Activated CD8-positive, alpha-beta memory T cell treated with anti-CD3 and anti-CD28 coated beads for 36 hours (primary cell): ENCODE data around the gene TMEM92. TPM values are rescaled to one million over a fixed set of nuclear protein-coding genes. Genes with fewer than 3 reads are reported as not detected.

Experiments used
- CTCF ChIA-PET: fragments of 350-600 bp; sonication (Branson Sonifier 250); formaldehyde crosslinking; loops from one replicate; lab custom pipeline; 2021; ENCODE audit warnings: antibody characterized with exemption; lab: Charles Lee
- POLR2A ChIA-PET: fragments of 350-600 bp; sonication (Branson Sonifier 250); formaldehyde crosslinking; loops from one replicate; lab custom pipeline; 2021; ENCODE audit warnings: antibody characterized with exemption; lab: Charles Lee
- total RNA-seq, 2 experiments: library from RNA; stranded (reverse); gene quantifications; one replicate each; pipeline ENCODE4 v1.2.3, GENCODE V29; 2021

The TMEM92 gene
- total RNA-seq, 2 experiments from 2014 or later = not detected

DNA sequence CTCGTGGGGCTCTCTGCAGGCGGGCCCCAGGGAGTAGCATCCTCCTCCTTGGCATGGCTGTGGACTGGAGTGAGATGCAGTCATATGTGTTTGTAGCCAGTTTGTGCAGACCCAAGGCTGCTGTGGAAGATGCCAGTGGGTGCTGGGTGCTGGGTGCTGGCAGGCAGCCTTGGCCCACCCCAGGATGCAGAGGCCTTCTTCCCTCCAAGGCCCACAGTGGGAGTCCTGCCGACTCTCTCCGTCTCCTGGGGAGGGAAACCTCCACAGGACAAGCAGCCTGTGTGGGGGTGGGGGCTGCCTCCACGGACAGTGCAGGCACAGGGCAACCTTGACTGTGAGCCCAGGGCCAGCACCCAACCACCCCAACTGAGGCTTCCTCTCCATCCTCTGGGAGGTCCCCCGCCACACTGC, 13.8 kb upstream of the TMEM92 start:
- POLR2A ChIA-PET = no interaction called here
- CTCF ChIA-PET = no interaction called here

DNA sequence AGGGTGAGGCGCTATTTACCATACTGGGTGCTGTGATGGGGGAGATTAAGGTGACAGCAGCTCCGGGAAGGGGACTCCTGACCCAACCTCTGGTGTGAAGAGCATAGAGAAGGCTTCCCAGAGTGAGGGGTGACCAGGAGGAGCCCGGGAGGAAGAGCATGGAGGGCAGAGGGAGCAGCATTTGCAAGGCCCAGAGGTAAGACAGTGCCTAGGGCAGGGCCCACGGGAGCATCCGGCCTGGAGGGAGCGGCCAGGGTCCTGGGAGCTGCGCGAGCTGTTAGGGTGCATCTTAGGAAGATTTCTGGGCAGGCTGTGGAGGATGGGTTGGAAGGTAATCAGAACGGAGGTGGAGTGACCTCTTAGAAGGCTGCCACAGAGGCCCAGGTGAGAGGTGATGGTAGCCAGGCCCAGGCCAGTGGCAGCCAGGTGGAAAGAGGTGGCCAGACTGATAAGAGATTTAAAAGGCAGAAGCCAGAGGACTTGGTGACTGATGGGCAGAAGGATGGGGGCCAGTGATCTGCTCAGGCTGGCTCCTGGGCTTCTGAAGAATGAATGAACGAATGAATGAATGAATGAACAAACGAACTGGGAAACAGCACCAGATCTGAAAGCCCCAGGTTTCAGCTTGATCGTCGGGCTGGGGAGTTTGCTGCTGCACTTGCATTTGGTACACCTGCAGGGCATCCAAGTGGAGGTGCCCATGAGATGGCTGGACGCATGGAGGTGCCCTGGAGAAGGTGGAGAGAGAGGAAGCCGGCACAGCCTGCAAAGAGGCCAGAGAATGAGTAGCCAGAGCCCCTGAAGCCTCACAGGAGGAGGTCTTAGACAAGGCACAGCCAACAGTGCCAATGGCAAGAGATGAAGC, 13.0 kb upstream of the TMEM92 start:
- ChIA-PET POLR2A (no interaction called here), CTCF (no interaction called here)

DNA sequence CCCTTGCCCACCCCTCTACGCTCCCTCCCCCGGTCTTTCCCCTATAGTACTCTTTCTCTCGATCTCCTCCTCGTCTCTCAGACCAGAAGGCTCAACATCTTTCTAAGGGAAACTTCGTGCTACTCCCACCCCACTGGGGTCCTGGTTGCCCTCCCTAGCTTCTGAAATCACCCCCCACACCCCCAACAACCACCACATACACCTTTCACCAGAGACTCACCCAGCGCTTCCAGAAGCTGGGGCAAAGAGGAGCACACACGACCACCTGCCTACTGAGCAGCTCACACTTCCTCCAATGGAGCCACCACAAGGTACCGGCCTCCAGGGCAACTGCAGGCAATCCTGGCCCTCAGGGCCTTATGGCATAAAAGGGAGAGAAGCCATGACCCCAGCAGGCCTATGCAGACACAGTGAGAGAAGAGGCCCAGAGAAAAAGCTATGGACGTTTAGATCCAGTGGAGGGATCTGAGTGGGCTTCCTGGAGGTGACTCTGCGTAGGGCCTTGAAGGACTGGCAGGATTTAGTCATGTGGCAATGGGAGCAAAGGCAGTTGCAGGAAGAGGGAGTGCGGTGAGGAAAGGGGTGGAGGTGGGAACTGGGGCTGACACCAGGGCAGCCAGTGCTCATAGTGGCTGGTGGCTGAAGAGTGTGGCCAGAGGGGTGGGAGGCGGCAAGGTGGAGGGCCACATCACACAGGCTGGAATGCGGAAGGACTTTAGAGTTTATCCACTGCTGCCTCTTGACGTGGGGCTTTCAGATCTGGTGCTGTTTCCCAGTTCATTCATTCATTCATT, 12.1 kb upstream of the TMEM92 start:
- POLR2A ChIA-PET = no interaction called here
- CTCF ChIA-PET = no interaction called here

DNA sequence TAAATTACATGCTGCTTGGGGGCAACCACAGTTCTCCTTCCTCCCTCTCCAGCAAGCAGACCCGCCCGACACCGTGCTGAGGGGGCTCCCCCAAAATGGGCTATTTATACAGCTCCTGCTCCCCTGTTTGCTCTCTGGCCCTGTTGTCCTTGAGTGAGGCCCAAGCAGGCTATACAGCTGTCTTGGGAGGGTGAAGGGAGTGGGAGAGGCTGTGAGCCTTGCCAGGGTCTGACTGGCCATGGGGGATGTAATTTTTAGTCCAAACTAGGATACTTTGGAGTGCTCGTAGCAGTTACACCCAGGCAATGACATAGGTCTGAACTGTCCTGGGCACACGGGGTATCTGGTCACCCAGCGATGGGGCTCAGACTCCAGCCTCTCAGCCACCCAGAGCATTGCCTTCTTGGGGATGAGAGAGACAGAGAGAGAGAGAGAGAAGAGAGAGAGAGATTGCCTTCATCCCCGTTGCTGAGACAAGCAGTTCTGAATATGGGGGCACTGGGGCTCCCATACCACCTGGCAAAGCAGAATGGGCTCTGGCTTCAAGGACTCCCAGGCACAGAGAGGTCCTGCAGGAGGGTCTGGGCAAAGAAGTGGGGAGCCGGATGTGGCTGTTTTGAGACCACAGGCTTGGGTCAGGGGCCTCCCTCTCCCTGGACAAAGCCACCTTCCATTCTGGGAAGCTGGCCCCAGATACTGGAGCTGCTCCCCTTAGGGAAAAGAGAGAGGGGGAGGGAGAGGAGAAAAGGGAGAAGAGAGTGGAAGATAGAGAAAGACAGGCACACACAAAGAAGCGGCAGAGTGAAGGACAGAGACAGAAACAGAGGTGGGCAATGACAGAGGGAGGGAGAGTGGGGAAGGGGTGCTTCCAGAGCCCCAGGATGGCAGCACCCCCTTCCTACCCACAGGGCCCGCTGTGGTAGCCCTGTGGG, 10.7 kb upstream of the TMEM92 start:
- ChIA-PET CTCF (no interaction called here), POLR2A (interaction anchor here (0.6 kb wide), 1 partner anchor 855 kb away, joined by 3 read pairs; no protein-coding TSS in a partner anchor)

DNA sequence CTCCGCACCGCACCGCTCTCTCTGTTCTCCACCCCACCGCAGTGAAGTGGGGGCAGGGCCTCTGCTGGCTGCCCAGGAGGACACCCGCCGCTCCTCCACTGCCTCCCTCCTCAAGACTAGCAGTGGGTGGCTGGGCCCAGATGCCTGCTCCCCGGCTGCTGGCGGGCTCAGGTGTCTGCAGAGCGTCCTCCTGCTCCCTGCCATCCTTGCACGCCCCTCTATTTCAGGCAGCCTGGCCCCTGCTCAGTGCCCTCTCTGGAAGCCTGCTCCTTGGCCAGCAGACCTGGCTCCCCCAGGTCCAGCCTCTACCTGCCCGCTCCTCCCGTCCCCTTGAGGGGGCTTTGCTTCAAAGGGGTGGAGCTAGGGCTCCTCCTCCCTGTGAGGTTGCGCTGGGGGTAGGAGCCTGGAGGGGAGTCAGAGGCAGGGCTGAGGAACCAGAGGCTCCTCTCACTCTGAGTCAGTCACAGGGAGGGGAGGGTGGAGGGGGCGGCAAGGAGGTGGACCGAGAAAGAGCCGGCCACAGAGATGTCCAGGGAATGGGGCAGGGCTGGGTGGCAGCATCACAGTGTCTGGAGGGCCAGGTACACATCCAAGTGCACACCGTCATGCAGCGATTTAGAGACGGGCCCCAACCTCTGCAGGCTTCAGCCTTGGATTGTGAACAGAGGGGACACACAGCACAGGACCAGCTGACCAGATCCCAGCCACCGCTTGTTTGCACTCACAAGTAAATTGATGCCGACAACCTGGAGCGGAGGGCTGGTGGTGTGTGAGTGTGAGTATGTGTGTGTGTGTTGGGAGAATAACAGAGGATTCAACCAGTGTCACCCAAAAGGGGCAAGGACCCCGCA, 9.8 kb upstream of the TMEM92 start:
- CTCF ChIA-PET = interaction anchor here (3.6 kb wide), 1 partner anchor 33 kb away, joined by 14 read pairs; no protein-coding TSS in a partner anchor
- POLR2A ChIA-PET = no interaction called here

DNA sequence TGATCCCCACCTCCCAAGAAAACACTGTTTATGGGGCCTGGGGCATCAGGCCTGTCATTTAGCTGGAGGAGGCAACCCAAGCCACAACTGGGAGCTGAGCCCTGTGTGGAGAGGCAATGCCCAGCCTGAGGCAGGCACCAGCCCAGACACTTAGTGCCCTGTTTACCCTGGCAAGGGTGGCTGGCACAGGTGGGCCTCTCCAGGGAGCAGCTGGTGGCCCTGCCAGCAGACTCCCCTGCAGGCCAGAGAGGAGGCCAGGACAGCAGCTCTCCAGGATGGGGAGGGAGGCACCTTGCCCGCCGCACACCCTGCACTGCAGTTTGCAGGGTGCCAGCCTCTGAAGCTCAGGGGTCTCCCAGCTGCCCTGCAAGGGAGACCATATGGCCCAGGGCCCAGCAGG, 9.1 kb upstream of the TMEM92 start:
- ChIA-PET POLR2A (no interaction called here), CTCF (interaction anchor here (1.1 to 3.6 kb wide), 2 partner anchors 33 to 65 kb away, joined by 3 to 14 read pairs; no protein-coding TSS in a partner anchor)

DNA sequence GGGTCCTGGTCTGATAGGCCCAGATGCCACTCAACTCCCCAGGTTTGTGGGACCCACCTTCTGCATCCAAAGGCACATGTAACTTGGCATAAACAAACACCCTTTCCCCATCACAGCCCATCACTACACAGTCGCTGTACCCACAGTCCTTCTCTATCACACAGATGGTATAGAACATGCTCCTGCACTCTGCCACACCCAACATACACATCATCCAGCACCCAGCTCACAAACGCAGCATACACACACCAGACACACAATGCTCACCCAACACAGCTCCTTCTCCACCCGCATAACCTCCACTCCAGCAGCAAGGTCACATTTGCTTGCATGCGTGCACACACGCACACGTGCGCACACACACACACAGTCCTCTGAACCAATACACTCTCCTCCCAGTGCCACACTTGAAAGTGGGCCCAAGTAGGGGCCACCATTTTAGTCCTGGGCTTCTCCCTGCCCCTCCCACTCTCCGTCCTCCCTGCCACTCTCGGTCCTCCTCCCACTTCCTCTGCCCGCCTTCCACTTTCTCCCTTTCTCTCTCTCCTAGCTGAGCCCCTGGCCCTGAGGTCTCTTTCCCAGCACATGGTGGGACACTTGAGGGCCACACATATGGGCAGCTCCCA, 8.5 kb upstream of the TMEM92 start:
- ChIA-PET CTCF (interaction anchor here (0.9 to 3.6 kb wide), 3 partner anchors 32 to 66 kb away, joined by 3 to 14 read pairs (median 4); partner anchors contain the start of gene COL1A1), POLR2A (no interaction called here)

DNA sequence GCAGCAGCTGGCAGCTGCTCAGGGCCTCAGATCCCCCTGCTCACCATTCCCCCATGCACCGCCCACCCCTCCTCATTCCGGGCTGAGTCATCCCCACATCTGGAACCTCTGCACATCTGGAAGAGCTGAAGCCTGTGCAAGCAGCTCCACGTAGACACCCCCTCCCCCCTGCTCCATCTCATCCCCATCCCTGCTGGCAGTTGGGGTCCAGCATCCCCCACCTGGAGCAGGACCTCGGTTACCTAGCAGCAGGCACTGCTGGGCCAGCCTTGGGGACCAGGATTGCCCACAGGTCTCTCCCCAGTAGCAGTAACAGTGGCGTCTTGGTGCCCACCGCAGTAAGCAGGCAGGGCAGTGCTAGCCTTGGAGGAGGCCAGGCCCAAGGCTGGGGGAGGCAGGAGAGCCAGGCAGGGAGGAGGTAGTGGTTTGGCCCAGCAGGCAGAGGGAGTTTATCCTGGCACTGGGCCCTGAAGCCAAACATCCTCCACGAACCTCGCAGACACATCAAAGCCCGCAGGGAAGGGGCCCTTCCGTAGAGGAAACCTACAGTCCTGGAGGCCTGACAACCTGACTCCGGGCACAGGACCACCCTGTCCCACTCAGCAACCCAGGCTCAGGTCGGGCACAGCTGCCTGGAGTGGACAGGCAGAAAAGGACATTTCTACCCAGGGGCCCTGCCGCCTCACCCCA, 7.7 kb upstream of the TMEM92 start:
- ChIA-PET POLR2A (no interaction called here), CTCF (interaction anchor here (0.9 to 6.9 kb wide), 4 partner anchors 31 to 66 kb away, joined by 3 to 71 read pairs (median 9); partner anchors contain the start of gene COL1A1)

DNA sequence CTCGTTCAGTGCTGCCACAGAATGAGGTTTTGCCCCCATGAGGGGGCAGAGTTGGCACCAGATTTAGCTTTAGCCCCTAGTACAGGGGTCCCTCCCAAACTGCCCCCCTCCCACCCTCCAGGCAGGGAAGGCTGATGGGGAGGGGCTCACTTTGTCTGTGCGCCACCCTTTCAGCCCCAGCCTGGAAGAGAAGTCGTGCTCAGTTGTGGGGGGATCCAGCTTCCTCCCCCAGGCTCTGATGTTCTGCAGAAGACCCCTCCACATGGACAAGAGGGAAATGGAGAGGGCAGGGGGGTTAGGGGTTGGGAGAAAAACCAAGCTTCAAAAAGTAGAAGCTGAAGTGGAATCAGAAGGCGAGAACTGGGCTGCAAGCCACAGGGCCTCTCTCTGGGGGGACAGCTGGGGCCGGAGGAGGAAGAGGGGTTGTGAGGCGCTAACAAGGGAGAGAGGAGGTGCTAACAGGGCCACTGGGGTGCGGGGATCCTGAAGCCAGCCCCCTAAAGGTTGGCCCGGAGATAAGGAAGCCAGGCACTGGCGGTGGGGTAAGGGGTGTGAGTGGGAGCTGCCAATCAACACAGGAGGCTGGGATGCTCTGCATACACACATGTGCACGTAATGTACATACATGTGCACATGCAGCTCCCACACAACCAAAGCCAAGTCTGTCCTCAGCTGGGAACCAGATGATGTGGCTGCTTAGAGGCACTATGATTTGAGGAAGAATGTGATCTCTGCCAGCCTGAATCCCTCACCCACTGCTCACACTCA, 7.0 kb upstream of the TMEM92 start:
- ChIA-PET CTCF (interaction anchor here (1.4 to 6.9 kb wide), 3 partner anchors 31 to 66 kb away, joined by 3 to 71 read pairs (median 14); partner anchors contain the start of gene COL1A1), POLR2A (no interaction called here)

DNA sequence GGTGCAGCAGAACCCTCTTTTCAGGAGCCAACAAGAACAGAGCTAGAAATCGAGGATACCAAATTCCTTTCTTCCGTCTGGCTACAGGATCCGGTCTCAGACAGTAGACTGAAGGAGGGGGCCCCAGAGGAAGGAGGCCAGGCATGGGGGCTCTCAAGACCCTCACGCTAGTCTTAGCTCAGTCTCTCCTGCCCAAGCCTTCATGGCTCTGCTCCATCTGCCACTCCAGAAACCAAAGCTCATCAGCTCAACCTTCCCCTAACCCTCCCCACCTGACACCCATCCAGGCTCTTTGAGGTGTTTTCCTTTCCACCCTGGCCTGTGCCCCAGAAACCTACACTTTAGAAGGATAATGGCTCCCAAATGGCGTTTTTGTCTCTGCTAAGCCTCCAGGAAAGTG, 6.2 kb upstream of the TMEM92 start:
- POLR2A ChIA-PET = no interaction called here
- CTCF ChIA-PET = interaction anchor here (1.4 to 6.9 kb wide), 3 partner anchors 30 to 66 kb away, joined by 3 to 71 read pairs (median 14); partner anchors contain the start of gene COL1A1

DNA sequence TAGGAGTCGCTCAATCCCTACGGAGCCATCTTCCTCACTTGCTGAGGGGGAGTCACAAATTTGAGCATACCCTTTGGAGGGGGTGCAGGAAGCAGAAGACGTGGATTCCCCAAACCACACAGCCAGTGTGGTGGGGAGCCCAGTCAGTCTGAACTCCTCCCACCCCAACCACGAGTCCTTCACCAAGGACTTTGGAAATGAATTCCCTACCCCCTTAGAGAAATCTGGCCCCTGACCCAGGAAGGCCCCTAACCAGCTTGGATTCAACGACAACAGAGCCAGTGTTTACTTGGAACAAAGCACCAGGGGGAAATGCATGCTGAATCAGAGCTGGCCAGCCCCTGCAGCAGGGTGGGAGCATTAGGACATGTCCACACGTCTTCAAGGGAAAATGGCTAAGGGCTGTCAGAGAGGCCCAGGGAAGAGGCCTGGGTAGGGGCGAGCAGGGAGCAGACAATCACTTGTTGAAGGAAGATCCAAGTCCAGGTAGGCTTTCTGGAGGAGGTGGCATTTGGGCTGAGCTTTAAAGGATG, 5.5 kb upstream of the TMEM92 start:
- CTCF ChIA-PET = interaction anchor here (1.0 to 6.9 kb wide), 5 partner anchors 13 to 67 kb away, joined by 3 to 71 read pairs (median 3); partner anchors contain the start of gene COL1A1
- POLR2A ChIA-PET = no interaction called here

DNA sequence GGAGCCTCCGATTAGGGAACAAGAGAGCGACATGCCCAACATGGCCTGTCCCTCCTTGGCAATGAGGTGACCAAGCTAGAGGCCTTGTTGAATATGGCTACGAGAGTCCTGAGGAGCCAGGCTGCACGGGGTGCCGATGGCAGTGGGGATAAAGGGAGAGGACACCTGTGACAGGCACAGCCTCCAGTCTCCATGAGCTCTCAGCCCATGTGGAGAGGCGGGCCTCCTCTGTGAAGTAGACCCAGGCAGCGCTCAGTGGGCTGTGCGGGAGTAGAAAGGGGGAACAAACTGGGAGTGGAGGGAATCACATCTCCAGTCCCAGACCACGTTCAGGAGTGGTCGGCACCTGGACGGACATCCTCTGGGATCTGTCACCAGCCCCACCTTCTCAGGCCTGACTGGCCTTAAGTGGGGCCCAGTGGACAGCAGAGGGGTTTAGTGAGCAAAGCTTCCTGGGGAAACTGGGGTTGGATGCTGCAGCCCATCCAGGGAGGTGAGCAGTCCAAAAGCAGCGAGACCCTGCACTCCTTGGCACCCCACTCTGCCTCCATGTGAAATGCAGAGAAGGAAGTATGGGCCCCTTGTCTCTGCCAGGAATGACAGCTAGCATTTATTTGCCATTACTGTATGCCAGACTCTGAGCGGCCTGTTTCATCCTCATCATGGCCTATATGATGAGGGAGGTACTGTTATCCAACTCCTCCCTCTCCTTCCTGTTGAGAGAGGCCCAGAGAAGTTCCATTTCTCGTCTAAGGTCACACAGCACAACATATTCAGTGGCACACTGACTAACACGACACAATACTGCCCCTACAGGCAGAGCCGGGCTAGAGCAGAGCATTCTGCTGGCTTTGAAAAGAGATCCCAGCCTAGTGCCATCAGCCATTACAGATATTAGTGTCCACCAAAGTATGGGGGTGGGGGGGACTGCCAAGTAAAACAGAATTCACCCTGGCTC, 4.5 kb upstream of the TMEM92 start:
- CTCF ChIA-PET = interaction anchor here (0.6 to 6.9 kb wide), 10 partner anchors 14 to 519 kb away, joined by 3 to 71 read pairs (median 3); partner anchors contain the start of gene COL1A1
- POLR2A ChIA-PET = no interaction called here

DNA sequence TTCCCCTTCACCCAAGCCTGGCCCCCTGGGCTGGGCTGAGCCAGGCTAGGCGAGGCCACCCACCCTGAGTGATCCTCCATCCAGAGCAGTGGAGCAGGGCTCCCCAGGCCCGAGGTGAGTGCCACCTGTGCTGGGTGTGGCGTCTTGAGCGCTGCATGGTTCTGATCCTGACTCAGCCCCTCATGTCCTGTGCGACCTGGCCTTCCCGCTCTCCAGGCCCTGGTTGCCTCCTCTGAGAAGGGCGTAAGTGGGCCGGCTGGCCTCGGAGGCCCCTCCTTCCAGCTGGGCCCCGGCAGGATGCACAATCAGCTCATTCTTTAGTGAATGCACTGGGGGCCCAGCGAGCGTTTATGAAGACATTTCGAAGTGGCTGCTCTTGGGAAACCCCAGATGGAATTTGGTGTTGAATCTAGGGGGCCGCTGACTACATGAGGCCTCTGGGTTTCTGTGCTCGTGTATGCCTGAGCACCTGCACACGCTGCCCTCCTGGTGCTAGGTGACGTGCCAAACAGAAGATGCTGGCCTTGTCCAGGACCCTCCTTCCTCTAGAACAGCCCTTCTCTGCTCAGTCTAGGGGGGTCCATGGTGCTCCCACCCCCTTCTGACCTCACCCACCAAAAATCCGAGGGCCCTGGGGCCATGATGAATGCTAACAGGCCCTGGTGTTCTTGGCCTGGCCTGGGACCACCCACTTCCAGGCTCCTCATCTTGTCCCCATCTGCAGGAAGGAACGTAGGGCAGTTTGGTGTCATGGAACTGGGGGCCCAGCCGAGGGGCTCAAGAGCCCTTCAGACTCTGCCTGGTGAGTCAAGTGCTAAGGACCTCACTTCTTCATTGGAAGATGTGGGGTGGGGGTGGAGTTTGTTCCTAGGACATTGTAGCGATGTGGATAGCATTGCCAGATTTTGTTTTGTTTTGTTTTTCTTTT, 3.6 kb upstream of the TMEM92 start:
- CTCF ChIA-PET = interaction anchor here (0.6 to 6.9 kb wide), 4 partner anchors 26 to 69 kb away, joined by 3 to 71 read pairs (median 22); partner anchors contain the start of gene COL1A1
- POLR2A ChIA-PET = no interaction called here
